ENCODE results near the gene RND1.
"Not testable (repeated sequence)": the region's sequence is repeated elsewhere in the genome, so short reads cannot be mapped to it uniquely, and the experiment has no call there.

RND1 gene

DNA sequence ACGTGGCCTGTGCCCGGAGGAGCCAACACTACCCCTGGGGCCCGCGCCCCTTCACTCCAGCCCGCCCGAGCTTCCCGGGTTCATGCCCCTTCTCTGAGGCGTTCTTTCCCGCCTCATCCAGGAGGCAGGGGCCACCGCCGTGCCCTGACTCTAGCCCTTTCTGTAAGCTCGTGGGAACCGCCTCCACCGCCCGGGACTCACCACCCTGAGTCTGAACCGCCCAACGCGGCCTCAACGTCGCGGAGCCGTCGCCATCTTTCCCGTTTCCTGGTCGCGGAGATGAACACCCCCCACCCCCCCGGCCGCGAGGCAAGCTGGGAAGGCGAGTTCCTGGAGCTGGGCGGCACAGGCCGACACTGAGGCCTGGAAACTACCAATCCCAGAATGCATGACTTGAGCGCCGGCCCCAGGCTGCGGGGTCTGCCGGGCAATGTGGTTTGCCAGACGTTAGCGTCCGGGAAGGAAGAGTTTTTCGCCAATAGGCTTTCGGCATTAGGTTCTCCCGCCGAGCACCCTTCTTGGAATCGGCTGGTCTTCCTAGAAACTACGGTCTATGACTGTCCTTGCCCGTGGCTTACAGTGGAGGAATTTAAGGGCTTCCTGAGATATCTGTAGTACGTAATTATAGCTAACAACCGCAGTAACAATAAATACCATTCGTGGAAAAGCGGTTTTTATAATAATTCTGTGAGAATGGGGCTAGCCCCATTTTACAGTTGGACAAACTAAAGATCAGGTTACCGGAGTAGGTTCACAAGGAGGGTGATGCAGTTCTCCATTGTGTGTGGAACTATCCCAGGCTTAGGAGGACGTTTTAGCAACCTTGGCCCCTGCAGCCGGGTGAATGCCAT lies 13.6 kb downstream of the RND1 start, which contains the start of gene DDX23:
DDX23 (minus strand) TSS at position 281 of the 851 bp plus-strand sequence. CDS start 6,381 bp downstream, outside the sequence.
- peak within 1 kb of the TSS; percentile 97 for H3K4me3 ChIP-seq (replicated peaks; ENCODE audit: low read depth, low read length)
- DNase-seq (ENCODE audit: low read depth), result peak; percentile 98
- TF ChIP-seq, protein P1, sequence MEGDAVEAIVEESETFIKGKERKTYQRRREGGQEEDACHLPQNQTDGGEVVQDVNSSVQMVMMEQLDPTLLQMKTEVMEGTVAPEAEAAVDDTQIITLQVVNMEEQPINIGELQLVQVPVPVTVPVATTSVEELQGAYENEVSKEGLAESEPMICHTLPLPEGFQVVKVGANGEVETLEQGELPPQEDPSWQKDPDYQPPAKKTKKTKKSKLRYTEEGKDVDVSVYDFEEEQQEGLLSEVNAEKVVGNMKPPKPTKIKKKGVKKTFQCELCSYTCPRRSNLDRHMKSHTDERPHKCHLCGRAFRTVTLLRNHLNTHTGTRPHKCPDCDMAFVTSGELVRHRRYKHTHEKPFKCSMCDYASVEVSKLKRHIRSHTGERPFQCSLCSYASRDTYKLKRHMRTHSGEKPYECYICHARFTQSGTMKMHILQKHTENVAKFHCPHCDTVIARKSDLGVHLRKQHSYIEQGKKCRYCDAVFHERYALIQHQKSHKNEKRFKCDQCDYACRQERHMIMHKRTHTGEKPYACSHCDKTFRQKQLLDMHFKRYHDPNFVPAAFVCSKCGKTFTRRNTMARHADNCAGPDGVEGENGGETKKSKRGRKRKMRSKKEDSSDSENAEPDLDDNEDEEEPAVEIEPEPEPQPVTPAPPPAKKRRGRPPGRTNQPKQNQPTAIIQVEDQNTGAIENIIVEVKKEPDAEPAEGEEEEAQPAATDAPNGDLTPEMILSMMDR (IDR thresholded peaks at IDR 0.05; ENCODE audit: low read length, missing control alignments), result no peak

DNA sequence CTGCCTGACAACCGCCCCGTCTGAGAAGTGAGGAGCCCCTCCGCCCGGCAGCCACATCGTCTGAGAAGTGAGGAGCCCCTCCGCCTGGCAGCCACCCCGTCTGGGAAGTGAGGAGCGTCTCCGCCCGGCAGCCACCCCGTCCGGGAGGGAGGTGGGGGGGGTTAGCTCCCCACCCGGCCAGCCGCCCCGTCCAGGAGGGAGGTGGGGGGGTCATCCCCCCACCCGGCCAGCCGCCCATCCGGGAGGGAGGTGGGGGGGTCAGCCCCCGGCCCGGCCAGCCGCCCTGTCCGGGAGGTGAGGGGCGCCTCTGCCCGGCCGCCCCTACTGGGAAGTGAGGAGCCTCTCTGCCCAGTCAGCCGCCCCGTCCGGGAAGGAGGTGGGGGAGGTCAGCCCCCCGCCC lies 23.6 kb downstream of the RND1 start:
- not testable (repeated sequence) for H3K4me3 ChIP-seq (replicated peaks; ENCODE audit: low read depth, low read length)

DNA sequence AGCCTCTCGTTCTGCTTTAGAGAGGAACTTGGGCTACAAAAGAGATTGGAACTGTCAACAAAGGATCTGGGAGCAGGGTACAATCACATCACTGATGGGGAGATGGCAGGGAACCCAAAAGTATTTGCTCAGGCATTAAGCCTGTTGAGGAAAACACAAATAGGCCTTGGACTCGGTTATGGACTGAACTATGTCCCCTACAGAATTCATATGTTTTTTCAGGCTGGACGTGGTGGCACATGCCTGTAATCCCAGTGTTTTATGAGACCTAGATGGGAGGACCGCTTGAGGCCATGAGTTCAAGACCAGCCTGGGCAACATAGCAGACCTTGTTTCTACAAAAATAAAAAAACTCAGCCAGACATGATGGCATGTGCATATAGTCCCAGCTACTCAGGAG lies 27.6 kb downstream of the RND1 start:
- TF ChIP-seq, protein P1 (IDR thresholded peaks at IDR 0.05; ENCODE audit: low read length, missing control alignments), result no peak
- no peak for DNase-seq (ENCODE audit: low read depth)
- H3K4me3 ChIP-seq (replicated peaks; ENCODE audit: low read depth, low read length), result no peak overlapping the region

More for the DNA sequence above, 23.6 kb downstream of the RND1 start:
- not testable (repeated sequence) for DNase-seq (ENCODE audit: low read depth)

DNA sequence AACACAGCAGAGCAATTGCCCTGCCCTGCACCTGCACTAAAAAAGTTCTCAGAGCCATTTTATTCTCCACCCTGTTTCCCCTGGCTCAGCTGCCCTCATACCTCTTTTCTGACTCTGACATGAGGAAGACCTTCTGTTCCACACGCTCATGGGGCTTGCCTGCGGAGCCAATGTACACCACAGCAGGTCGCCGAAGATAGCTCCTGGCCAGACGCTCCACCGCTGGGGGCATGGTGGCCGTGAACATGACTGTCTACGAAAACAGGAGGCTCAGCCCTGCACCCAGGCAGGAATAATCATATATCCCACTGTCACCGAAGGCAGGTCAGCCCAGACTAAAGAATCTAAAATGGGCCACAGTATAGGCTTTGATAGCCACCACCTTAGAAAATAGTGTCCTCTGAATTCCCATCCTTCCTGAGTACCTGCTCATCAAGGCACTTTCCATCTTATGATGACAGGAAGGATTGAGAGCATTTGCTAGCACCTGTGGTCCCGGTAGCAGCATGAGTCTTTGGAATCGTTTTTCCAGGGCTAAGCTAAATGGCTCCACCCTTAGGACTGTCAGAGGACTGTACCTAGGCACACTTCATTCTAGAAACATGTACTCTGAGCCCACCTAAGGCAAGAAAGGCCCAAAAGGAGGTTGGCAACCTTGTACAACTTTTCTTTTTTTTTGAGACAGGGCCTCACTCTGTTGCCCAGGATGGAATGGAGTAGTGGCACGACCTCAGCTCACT lies 33.2 kb downstream of the RND1 start:
- DNase-seq (ENCODE audit: low read depth), result no peak
- no peak overlapping the region for H3K4me3 ChIP-seq (replicated peaks; ENCODE audit: low read depth, low read length)
- TF ChIP-seq, protein P1 (IDR thresholded peaks at IDR 0.05; ENCODE audit: low read length, missing control alignments), result no peak

DNA sequence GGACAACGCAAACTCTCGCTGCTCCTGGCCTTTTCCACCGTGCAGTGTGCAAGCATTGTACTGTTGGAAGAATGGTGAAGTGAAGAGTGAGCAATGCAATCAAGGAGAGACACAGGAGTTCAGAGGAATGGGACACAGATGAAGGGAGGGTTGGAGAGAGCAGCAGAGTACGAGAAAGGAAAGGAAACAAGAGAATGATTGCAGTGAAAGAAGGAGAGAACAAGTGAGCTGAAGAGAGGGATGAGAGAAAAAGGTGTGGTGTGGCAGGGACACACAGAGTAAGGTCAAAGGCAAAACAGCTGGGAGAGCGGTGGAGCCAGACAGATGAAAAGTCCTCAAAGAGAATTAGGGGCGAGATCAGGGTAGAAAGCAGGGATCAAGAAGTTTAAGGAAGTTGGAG lies 34.4 kb downstream of the RND1 start:
- DNase-seq (ENCODE audit: low read depth), result no peak
- TF ChIP-seq, protein P1 (IDR thresholded peaks at IDR 0.05; ENCODE audit: low read length, missing control alignments), result no peak
- H3K4me3 ChIP-seq (replicated peaks; ENCODE audit: low read depth, low read length), result no peak overlapping the region

DNA sequence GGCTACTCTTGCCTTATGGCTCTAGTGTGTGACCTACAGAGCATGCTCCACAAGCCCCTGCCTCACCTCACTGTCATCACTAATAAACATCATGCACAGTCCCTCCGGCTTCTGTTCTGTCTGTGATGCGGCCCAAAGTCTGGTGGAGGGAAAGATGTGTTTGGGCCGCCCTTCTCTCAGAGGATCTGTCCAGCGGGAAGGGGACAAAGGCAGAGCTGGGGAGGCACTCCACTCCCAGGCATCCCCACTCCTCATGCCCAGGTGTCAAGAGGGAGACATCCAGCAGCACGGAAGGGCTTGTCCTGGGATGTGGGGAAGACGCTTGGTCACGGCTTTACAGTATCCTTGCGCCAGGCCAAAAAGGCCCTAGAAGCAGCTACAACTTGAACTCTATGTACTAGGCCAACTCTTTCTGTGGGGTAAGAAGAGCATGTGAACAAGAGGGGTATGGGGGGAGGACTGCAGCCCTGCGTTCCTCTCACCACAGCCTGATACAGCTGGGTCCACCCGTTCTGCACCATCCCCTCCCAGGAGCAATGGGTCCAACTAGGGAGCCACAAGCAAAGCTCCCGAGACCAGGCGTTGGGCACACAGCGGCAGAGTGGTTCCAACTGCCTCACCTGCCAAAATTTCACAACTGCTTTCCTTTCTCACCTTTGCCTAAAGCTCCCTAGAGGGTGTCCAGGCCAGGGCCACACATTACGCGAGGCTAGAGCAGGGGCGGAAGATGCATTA lies 36.7 kb downstream of the RND1 start:
- no peak for DNase-seq (ENCODE audit: low read depth)
- no peak overlapping the region for H3K4me3 ChIP-seq (replicated peaks; ENCODE audit: low read depth, low read length)
- TF ChIP-seq, protein P1 (IDR thresholded peaks at IDR 0.05; ENCODE audit: low read length, missing control alignments), result no peak

DNA sequence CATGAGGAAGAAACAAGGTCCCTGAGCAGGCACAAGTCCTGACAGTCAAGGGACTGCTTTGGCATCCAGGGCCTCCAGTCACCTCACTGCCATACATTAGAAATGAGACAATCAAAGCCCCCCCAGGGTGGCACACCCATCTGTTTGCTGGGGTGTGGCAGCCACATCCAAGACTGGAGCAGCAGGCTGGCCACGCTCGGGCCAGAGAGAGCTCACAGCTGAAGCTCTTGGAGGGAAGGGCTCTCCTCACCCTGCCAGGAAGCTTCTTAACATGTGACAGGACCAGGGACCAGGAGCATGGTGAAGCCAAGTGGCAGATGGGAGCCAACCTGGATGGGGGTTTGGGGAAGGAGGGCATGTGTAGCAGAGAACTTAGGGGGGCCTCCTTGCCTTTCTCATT lies 37.4 kb downstream of the RND1 start:
- TF ChIP-seq, protein P1 (IDR thresholded peaks at IDR 0.05; ENCODE audit: low read length, missing control alignments), result no peak
- no peak overlapping the region for H3K4me3 ChIP-seq (replicated peaks; ENCODE audit: low read depth, low read length)
- DNase-seq (ENCODE audit: low read depth), result no peak

All from fibroblast of pulmonary artery (primary cell).